ENCODE data around the gene PJA2.

The PJA2 gene

GRCh38 chr5:109350537-109351270 lies 59.1 kb downstream of the PJA2 start:
- DNase-seq (ENCODE audit: low read depth in 2 of 2) = no peak

- no peak for DNase-seq (ENCODE audit: low read depth in 2 of 2)
Measured at GRCh38 chr5:109349388-109349787, 60.4 kb downstream of the PJA2 start.

GRCh38 chr5:109347252-109347888 lies 62.4 kb downstream of the PJA2 start:
- DNase-seq (ENCODE audit: low read depth in 2 of 2) = no peak

- no peak for DNase-seq (ENCODE audit: low read depth in 2 of 2)
Measured at GRCh38 chr5:109345699-109346098, 64.1 kb downstream of the PJA2 start.

- no peak for DNase-seq (ENCODE audit: low read depth in 2 of 2)
Measured at GRCh38 chr5:109340351-109340750, 69.4 kb downstream of the PJA2 start.

GRCh38 chr5:109335114-109335513 lies 74.7 kb downstream of the PJA2 start:
- no peak for DNase-seq (ENCODE audit: low read depth in 2 of 2)

GRCh38 chr5:109334056-109334455 lies 75.7 kb downstream of the PJA2 start:
- DNase-seq (ENCODE audit: low read depth in 2 of 2) = no peak

GRCh38 chr5:109329333-109330237 lies 80.2 kb downstream of the PJA2 start:
- DNase-seq (ENCODE audit: low read depth in 2 of 2) = peak; percentile 28 to 45

GRCh38 chr5:109328626-109329025 lies 81.1 kb downstream of the PJA2 start:
- no peak for DNase-seq (ENCODE audit: low read depth in 2 of 2)

- DNase-seq (ENCODE audit: low read depth in 2 of 2) = no peak
Measured at GRCh38 chr5:109327570-109327969, 82.2 kb downstream of the PJA2 start.

GRCh38 chr5:109326919-109327318 lies 82.9 kb downstream of the PJA2 start:
- DNase-seq (ENCODE audit: low read depth in 2 of 2) = no peak

GRCh38 chr5:109325456-109325855 lies 84.3 kb downstream of the PJA2 start:
- DNase-seq (ENCODE audit: low read depth in 2 of 2) = no peak

GRCh38 chr5:109324931-109325330 lies 84.8 kb downstream of the PJA2 start:
- DNase-seq (ENCODE audit: low read depth in 2 of 2) = no peak

GRCh38 chr5:109324351-109324750 lies 85.4 kb downstream of the PJA2 start:
- no peak for DNase-seq (ENCODE audit: low read depth in 2 of 2)

GRCh38 chr5:109322694-109323093 lies 87.1 kb downstream of the PJA2 start:
- DNase-seq (ENCODE audit: low read depth in 2 of 2) = no peak

- no peak for DNase-seq (ENCODE audit: low read depth in 2 of 2)
Measured at GRCh38 chr5:109319351-109319750, 90.4 kb downstream of the PJA2 start.

- DNase-seq (ENCODE audit: low read depth in 2 of 2) = no peak
Measured at GRCh38 chr5:109318455-109319108, 91.2 kb downstream of the PJA2 start.

GRCh38 chr5:109316634-109317033 lies 93.1 kb downstream of the PJA2 start:
- DNase-seq (ENCODE audit: low read depth in 2 of 2) = no peak

- no peak for DNase-seq (ENCODE audit: low read depth in 2 of 2)
Measured at GRCh38 chr5:109315245-109315644, 94.5 kb downstream of the PJA2 start.

GRCh38 chr5:109313127-109313526 lies 96.6 kb downstream of the PJA2 start:
- no peak for DNase-seq (ENCODE audit: low read depth in 2 of 2)

- no peak for DNase-seq (ENCODE audit: low read depth in 2 of 2)
Measured at GRCh38 chr5:109312695-109313094, 97.1 kb downstream of the PJA2 start.

- no peak for DNase-seq (ENCODE audit: low read depth in 2 of 2)
Measured at GRCh38 chr5:109310315-109310714, 99.5 kb downstream of the PJA2 start.
